NK-92 treated with Interleukin-12 subunit alpha and Interleukin-12 subunit beta, amount 100 ng/mL, for 24 hours (cell line): ENCODE results near the gene TBCEL.
"Not testable (repeated sequence)": the region's sequence is repeated elsewhere in the genome, so short reads cannot be mapped to it uniquely, and the experiment has no call there.

Source experiments
- DNase-seq: peaks from one replicate; lab custom pipeline; 2025; lab: John Stamatoyannopoulos, UW

Gene TBCEL

DNA sequence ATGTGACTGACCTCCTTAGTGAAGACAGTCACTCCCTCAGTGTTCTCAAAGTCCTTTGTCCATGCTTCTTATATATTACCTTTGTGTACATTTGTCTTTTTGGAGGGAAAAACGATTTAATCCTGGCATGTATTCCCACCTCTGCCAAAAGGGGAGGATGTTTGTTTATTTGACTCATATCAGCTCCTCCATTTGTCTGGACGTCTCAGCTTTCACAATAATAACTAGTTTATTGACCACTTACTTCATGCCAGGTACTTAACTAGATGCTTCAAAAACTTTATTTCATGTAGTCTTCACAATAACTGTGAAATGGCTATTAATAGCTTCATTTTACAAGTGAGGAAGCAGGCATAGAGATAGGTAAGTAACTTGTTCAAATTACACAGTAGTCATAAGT lies 5.3 kb downstream of the TBCEL start:
- DNase-seq: no peak

DNA sequence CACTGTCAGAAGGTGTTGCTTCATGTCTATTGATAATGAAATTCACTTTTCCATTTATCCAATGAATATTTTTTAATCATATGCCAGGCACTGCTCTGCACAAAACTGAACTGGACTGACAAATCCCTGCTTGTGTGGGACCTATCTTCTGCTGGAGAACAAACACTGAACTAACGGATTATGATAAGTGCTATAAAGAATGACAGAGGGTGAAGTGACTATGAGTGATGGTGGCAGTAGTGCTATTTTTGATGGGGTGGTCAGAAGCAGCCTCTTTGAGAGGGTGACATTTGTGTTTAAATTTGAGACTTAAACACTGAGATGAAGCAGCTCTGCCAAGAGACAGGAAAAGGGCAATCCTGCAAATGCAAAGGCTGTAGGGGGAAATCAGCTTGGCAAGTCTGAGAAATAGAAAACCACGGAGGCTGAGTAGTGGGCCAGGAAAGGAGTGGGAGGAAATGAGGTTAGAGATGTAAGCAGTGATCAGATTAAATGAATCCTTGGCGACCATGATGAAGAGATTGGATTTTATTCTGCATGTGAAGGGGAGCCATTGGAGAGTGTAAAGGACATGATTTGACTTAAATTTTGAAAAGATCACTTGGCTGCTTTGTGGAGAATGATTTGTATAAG lies 6.0 kb downstream of the TBCEL start:
- no peak for DNase-seq

DNA sequence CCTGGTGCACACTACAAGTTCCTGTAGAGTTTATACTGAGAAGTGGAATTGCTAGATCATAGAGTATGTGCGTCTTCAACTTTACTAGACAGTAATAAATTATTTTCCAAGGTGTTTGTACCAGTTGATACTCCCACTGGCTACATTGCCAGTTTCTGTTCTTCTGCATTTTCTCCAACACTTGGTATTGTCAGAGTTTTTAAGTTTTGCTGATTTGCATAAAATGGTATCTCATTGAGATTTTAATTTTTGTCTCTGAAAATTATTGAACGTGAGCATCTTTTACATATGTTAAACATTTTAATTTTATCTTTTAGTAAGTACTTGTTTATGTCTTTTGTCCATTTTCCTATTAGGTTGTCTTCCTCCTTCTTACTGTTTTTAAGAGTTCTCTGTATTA lies 7.3 kb downstream of the TBCEL start:
- DNase-seq: no peak

DNA sequence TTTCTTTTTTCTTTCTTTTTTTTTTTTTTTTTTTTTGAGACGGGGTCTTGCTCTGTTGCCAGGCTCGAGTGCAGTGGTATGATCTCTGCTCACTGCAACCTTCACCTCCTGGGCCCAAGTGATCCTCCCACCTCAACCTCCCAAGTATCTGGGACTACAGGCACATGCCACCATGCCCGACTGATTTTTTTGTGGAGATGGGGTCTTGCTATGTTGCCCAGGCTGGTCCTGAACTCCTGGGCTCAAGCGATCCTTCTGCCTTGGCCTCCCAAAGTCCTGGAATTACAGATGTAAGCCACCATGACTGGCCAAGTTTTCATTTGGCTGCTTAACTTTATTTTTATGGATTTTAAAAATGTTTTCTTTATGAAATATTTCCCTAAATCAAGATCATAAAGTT lies 7.7 kb downstream of the TBCEL start:
- DNase-seq: not testable (repeated sequence)

DNA sequence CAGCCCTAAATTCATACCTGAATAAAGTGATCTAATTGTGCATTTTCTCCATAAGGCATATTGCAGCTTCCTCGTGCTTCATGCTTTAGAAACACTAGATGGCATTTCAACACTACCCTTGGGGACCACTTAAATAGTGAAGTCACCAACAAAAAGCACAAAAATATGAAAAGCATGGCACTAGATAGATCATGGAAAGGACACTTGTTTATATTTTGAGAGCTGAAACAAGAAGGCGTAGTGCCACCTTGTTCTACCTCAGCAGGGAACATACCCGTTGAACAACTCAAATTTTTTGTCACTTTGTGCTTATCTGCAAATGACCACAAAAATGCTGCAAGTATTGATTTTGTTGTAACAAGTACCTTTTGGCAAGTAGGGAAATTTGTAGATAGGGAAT lies 8.6 kb downstream of the TBCEL start:
- no peak for DNase-seq

DNA sequence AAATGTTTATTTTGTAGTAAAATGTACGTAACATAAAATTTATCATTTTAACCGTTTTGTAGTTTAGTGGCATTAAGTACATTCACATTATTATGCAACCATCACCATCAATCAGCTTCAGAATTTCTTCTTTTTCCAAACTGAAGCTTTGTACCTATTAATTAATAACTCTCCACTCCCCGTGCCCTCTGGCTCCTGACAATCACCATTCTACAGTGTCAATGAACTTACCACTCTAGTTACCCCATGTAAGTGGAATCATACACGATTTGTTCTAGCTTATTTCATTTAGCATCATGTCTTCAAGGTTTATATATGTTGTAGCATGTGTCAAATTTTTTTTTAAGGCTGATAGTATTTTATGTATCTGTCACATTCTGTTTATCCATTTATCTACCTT lies 9.7 kb downstream of the TBCEL start:
- DNase-seq: no peak

DNA sequence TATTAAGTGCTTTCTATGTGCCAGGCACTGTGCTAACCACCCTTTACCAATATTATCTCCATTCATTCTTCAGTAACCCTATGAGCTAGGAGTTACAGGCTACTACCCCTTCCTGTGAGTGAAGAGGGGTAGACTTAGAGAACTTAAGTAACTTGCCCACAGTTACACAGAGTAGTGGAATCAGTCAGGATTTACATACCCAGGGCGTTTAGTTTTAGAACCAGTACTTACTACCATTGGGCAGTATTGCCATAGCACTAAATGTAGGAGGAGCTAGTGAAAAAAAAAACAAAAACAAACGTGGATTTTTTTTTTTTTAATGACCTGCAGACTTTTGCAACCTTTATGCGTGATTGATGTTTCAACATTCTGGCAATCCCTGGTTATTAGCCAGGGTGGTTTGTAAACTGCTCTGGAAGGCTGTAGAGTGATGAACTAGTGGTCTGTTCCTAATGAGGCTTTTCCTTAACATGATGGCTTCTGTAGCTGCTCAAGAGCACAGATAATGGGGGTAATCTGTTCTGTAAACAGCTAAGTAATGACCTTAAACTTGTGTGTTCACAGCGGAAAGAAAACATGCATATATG lies 11.4 kb downstream of the TBCEL start:
- no peak for DNase-seq

DNA sequence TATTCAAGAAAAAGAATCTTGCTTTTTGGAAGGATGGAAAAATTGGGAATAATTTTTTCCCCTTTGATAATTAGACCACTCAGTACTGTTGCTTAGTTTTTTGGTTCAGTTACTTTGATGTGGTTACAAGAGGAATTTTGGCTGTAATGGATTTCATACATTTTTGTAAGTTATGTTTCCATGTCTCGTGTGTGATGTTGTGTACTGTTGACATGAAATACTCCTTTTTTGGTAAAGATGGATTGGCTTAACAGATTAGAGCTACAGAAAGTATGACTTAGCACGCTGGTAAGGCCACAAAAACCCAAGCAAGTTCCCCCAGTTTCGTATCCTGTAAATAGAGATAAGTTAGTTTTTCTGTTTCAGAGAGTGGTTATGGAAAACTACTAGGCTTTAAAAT lies 11.9 kb downstream of the TBCEL start:
- no peak for DNase-seq

DNA sequence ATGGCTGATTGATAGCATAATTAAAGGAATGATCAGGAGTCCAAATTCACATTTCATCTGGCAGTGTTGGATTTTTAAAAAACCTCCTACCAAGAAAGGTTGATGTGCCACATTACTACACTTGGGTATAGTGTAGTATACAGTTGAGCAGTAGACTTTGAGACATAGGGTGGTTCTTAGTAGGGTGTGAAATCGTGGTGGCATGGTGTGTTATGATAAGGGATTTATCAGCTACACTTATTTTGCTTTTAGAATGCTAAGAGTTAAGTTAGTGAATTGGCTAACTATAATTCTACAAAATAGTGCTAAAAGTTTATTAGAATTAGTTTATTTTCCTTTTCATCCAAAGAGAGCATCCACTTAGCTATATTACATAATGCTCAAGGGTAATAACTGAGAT lies 13.1 kb downstream of the TBCEL start:
- no peak for DNase-seq

DNA sequence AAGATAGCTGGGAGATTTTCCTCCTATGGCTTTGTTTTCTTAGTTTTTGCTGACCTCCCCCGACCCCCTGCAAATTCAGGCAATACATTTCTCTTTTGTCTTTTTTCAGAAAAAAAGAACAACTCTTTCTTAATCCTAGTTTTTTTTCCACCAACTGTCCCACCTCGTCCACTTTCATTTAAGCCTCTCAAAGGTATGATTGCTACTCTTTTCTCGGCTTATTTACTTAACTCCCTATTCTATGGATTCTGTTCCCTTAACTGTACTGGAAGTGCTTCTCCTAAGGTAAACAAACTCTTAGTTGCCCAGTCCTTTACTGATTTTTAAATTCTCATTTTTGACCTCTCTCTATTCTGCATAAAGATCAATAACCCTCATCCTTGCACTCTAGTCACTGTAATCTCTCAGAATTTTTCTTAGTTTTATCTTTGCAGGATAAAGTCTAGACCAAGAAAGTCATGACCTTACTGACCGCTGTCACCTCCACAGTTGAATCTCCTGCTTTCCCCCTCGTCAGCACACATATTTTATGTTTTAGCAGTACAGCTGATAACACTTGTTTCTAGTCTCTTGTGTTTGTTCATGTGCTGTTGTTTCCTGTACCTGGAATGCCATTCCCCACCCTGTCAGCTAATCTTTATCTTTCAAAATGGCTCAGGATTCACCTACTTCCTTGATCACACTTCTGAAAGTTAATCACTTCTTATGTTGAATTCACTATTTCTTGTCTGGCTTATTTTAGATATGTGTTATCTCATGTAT lies 14.9 kb downstream of the TBCEL start:
- DNase-seq: no peak

DNA sequence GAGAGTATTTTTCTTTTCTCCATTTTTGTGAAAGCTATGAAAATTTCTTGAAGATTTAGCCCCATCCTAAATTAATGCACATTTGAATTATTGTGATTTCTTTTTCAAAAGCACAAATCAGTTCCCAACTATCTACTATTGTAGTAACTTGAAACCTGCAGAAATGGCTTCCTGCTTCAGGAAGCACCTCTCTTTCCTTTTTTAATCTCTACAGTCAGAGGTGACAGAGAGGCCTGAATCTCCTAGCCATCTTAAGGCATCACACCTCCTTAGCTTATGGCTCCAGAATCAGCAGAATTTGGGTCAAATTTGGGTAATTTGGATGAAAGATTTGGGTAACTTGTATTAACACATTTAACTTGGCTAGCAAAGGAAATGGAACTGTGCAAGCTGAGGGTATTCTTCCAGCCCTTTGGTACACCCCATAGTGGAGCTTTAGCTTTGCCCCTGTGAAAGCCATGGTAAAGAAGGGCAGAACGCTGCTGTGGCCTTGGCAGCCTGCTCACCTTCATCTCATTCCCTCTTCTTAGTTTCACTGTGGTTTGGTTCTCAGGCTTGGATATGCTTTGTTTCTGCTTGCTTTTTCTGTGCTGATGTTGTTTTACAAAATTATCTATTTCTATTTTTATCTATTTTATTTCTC lies 16.2 kb downstream of the TBCEL start:
- DNase-seq: no peak

DNA sequence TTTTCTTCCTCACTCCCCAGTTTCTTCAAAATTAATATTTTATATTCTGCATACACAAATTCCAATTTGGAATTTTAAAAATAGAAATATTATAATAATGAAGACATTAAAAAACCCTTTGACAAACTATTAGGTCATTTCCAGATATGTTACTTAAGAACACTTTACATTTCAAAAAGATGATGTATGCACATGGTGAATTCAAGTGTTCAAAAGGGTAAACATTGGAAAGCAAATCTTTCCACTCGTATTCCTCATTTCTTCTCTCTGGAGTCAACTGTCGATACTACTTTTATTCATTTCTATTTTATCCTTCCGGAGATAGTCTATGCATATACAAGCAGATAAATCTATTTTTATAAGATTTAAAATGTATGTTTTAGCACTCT lies 16.7 kb downstream of the TBCEL start:
- DNase-seq: no peak

DNA sequence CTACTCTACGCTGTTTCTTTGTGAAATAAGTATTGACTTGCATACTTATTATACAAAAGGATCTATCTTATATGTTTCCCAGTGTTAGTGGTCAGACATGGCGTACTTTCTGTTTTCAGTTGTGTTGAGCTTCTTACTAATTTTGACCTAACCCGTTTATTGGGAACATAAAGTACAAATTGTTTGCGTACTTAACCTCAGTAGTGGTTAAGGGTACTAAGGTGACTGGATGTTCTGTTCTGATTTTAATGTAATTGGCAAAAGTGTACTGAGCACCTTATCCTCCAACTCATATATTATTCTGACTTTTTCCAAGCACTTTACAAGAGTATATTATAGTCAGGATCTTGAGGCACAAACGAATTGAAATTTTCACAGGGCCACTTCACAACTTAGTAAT lies 17.2 kb downstream of the TBCEL start:
- DNase-seq: no peak

DNA sequence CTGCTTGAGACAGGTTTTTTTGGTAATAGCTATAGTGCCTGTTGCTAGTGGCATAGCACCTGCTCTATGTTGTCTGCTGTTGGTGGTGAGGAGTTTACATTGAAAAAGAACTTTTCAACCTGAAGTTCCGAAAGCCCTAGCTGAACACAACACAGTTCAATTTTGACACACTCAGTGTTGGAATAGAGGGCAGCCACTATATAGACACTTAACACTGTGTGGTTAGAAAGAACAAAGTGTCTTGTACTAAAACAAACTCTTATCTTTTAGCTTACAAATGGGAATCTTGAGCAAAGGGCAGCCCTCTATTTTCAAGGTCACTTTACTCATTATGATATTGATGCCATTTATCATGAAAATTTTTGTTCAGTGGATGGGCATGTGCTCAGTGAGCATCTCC lies 18.4 kb downstream of the TBCEL start:
- DNase-seq: no peak

DNA sequence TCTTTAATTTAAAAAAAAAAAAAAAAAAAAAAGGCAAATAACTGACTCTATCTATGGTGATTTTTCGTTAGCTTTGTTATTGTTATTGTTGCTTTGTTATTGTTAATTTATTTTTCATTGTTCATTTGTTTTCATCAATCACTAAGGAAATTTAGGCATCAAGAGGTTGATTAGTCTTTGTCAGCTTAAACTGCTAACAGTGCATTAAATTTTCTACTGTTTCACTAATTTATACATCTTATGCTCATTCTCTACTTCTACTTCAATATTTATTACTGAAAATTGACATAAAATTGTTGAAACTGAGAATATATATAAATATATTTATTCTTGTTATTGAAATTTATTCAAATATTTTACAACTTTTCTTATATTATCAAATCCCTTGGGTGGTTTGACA lies 24.0 kb downstream of the TBCEL start:
- no peak for DNase-seq

DNA sequence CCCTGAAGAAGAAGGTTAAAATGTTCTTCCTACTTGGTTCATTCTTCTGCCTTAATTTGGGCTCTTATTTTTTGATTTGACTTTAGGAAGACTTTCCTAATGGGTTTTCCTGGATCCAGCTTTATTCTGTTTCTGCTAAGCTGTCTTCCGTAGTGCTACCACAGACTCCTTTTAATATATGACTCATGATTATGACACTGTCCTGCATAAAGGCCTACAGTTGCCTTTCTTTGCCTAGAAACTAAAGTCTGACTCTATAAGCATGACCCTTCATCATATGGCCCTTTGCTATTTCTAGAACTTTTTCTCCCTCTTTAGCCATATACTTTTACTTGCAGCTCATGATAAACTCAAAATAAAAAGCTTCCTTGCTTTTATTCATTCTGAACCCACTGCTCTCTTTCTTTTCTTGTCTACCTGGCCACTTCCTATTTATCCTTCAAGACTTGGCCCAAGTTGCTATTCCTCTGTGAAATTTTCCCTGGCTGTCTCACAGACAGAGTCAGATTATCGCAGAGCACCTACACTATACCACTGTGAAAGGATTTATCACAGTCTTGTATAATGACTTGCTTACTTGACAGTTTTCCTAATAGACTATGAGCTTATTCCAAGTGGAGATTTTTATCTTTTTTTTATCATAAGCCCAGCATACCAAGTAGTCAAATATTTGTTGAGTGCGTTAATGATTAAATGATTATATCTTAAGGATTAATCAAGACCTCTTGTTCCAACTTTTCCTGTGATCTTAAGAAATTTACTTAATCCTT lies 24.7 kb downstream of the TBCEL start:
- DNase-seq: no peak

DNA sequence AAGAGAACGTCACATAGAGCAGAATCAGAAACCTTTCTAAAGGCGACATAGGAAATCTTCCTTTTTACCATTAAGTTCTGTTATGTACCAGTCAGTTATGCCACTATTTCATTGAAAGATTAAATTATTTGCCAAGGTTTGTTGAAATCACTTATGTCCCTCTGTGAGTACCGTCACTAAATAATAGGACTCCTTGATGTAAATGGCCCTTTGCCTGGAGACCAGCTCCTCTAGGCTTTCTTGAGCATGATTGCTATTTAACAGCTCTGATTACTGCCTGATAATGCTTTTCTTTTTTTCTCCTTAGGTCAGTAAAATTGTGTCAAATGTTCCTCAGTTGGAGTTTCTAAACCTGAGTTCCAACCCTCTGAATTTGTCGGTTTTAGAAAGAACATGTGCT lies 29.3 kb downstream of the TBCEL start:
- no peak for DNase-seq

DNA sequence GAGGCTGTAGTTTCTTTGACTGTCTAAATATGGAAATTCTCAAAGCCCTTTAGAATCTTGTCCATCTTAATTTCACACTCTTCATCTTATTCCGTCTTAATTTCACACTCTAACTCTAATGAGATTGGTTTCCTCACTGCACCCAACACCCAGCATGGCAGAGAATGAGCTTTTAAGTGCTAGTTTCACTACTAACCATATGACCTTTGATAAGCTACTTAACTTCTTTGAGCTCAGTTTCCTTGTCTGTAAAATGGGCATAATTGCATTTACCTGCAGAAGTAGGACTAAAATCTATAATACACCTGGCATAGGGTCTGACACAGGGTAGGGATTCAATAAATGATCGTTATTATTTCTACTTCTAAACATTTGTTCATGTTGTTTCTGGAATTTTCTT lies 30.4 kb downstream of the TBCEL start:
- DNase-seq: no peak

DNA sequence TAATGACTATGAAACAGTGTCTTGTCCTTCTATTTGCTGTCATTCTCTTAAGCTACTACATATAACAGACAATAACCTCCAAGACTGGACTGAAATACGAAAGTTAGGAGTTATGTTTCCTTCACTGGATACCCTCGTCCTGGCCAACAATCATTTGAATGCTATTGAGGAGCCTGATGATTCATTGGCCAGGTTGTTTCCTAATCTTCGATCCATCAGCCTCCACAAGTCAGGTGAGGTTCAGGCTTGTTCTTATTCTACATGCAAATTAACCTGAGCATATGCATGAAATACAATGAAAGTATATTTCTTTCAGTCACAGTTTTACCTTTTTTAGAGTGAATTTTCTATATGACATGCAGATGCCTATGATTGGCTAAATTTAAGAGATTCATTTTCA lies 31.2 kb downstream of the TBCEL start:
- no peak for DNase-seq

DNA sequence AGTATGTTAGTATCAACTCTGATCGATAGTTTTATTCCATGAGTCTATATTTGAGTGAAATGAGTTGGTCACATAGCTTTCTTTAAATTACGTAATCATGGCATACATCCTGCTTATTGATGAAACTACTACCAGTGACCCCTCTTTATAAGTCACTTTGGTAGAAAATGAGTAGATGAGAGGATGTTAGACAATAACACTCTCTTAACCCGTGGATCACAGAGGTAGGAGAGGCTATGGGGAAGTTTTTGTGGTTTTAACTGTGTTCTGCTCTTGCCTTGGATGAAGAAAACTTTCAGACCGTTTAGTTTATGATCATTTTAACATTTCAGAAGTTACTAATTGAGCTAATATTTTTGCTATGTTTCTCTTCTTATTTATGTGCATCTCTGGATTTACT lies 34.0 kb downstream of the TBCEL start:
- DNase-seq: no peak

DNA sequence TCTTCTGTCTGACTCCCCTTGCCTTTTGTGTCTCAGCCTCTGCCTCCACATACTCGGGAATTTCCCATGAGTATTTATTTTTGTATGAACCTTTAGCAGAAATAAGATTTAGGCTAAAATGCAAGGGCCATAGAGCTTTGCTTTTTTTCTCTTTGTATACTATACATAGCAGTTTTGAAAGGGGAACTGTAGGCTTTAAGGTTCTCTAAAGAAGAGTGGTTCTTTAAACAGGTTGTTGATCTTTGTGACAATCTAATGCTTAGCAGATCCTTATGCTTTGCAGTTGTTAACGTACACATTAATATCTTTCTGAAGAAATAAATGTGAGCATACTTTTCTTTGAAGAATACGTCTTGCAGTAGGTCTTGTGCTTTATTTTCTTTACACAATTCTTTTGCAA lies 35.0 kb downstream of the TBCEL start:
- no peak for DNase-seq

DNA sequence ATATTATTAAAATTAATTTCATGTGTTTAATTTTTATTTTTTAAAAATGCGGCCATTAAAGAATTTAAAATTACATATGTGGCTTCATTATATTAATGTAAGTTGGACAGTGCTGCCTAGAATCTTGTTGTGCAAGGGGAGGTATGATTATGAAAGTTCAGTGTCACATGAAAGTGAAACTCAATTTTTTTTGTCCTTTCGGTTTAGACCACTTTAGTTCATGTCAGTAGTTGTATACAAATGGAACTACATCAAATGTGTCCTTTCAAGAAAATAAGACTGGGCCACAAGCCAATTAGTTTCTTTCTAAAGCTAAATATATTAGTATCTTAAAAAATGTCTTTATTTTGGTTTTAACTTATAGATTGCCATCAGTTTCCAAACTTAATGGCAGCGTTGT lies 35.7 kb downstream of the TBCEL start:
- DNase-seq: no peak

DNA sequence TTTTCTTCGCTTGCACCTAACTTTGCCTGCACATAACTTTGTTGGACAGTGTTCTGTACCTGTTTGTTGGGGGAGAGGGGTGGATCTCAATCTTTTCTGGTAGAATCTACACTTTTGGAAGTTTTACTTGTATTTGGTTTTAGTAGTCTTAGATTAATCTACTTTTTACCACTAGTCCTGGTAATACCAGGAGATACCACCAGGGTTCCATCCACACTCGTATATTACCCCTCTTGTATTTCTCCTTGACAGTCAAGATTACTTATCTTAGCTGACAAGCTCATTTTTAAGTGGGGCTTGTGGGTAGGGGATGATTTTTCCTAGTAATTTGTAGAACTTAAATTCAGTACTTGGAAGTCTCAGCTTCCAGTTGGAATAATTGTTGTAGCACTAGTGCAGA lies 39.8 kb downstream of the TBCEL start:
- DNase-seq: no peak
